GM23338 (cell line): ENCODE results near the gene HOXD8. TPM values are rescaled to one million over a fixed set of nuclear protein-coding genes. Genes with fewer than 3 reads are reported as not detected.

Source experiments
- ETS1 ChIP-seq: IDR thresholded peaks from 2 replicates; pipeline ENCODE4 v1.6.1; 2016; ENCODE audit warnings: antibody characterized with exemption
- EZH2phosphoT487 ChIP-seq: fragments of 200-600 bp; sonication (generic); IDR thresholded peaks from one replicate; pipeline ENCODE4 v1.8.1; 2018; ENCODE audit warnings: antibody characterized with exemption; ENCODE audit not compliant: unreplicated experiment
- REST ChIP-seq: IDR thresholded peaks from one replicate; pipeline ENCODE4 v1.6.1; 2018; ENCODE audit warnings: antibody characterized with exemption; ENCODE audit not compliant: unreplicated experiment
- STAT1 ChIP-seq: IDR thresholded peaks from one replicate; pipeline ENCODE4 v1.6.1; 2016; ENCODE audit warnings: antibody characterized with exemption; ENCODE audit not compliant: unreplicated experiment
- ZNF462 ChIP-seq: fragments of 250-450 bp; sonication (Bioruptor Pico); IDR thresholded peaks from 2 replicates; pipeline ENCODE4 v1.5.0; 2020; ENCODE audit warnings: mild to moderate bottlenecking, moderate library complexity
- polyA plus RNA-seq: library from polyadenylated mRNA; unstranded; fragments of >200 nt; fragmentation: Nextera tagmentation; extraction: Ambion mirVana; gene quantifications from 2 replicates; pipeline ENCODE4 v1.2.1, GENCODE V29; 2016
- total RNA-seq: library from RNA; depleted of rRNA; stranded (reverse); fragments of >200 nt; shearing (Covaris generic); gene quantifications from 2 replicates; pipeline ENCODE4 v1.2.3, GENCODE V29; 2014

HOXD8 gene
- total and polyA plus RNA-seq, 2 experiments from 2014 or later: not detected

GRCh38 chr2:176173567-176174381 is 44.3 kb downstream of the HOXD8 start (continued):
- TF ChIP-seq ZNF462 (CRISPR knock-in tag) (no peak), REST (no peak), EZH2phosphoT487 (no peak), ETS1 (no peak), STAT1 (no peak)
